Endothelial cell of umbilical vein (primary cell): Measurements from ENCODE around the gene SLC35F2. TPM values are rescaled to one million over a fixed set of nuclear protein-coding genes. Genes with fewer than 3 reads are reported as not detected.

Source experiments
- BruUV-seq: library from RNA; stranded (reverse); fragments of 400-500 nt; replicated peaks from 2 replicates; lab custom pipeline; 2021; lab: Mats Ljungman, UMichigan
- CTCF ChIA-PET: fragments of 300-600, 350-600 bp; sonication (Branson Sonifier 250); formaldehyde crosslinking; loops from one replicate; lab custom pipeline; 2021; ENCODE audit warnings: antibody characterized with exemption, inconsistent platforms; lab: Charles Lee
- POLR2A ChIA-PET: fragments of 300-600, 350-600 bp; sonication (Branson Sonifier 250); formaldehyde crosslinking; loops from one replicate; lab custom pipeline; 2021; ENCODE audit warnings: antibody characterized with exemption, inconsistent platforms; lab: Charles Lee
- DNase-seq: peaks from one replicate; pipeline ENCODE4 v3.0.0-alpha.2; 2011; ENCODE audit warnings: low read depth, low spot score
- FAIRE-seq: peaks from 2 replicates; lab custom pipeline; 2011; peaks lifted over from hg19 to GRCh38; lab: Jason Lieb, UNC
- H2AFZ ChIP-seq: 2 replicates; pipeline ENCODE4 v1.6.0; 2012; ENCODE audit warnings: low read depth, low read length, control low read depth, inconsistent platforms
- H3K27ac ChIP-seq: 2 replicates; pipeline ENCODE4 v1.5.1; 2011; ENCODE audit warnings: low read depth, mild to moderate bottlenecking, control low read depth, low read length, moderate library complexity; ENCODE audit not compliant: insufficient read depth
- H3K27me3 ChIP-seq, 2 experiments: 2 replicates each; pipeline versions ENCODE4 v1.6.0 to v1.6.1; 2011; ENCODE audit warnings: low read length in 2 of 2, mixed read lengths in 1 of 2; ENCODE audit not compliant: control insufficient read depth in 2 of 2, insufficient read depth in 2 of 2
- H3K36me3 ChIP-seq, 2 experiments: 2 replicates in 1 of 2; 3 replicates in 1 of 2; pipeline ENCODE4 v1.5.1; 2011; ENCODE audit warnings: low read length in 2 of 2, mild to moderate bottlenecking in 1 of 2, moderate library complexity in 1 of 2; ENCODE audit not compliant: control insufficient read depth in 2 of 2, insufficient read depth in 2 of 2; ENCODE audit errors: extremely low read depth in 1 of 2
- H3K4me1 ChIP-seq: 3 replicates; pipeline ENCODE4 v1.5.1; 2011; ENCODE audit warnings: mild to moderate bottlenecking, low read length; ENCODE audit not compliant: control insufficient read depth, insufficient read depth; ENCODE audit errors: extremely low read depth
- H3K4me2 ChIP-seq: 2 replicates; pipeline ENCODE4 v1.6.1; 2011; ENCODE audit warnings: low read length, control low read depth, mixed read lengths; ENCODE audit not compliant: insufficient read depth
- H3K4me3 ChIP-seq, 3 experiments: fragments of 200-600 bp in 1 of 3; sonication (generic), shearing (Covaris generic) in 1 of 3; replicated peaks in 1 of 3; 2 replicates each; pipeline ENCODE4 v1.5.1; 2011 to 2016; ENCODE audit warnings: control low read depth in 3 of 3, low read length in 3 of 3, mild to moderate bottlenecking in 2 of 3, inconsistent platforms in 1 of 3, low read depth in 1 of 3, moderate library complexity in 1 of 3; ENCODE audit not compliant: insufficient read depth in 1 of 3
- H3K79me2 ChIP-seq: 2 replicates; pipeline ENCODE4 v1.6.0; 2012; ENCODE audit warnings: low read length, inconsistent platforms; ENCODE audit not compliant: control insufficient read depth, insufficient read depth
- H3K9ac ChIP-seq: replicated peaks from 2 replicates; pipeline ENCODE3; 2011; ENCODE audit warnings: low read length, control low read depth; ENCODE audit not compliant: insufficient read depth; ENCODE audit errors: extremely low read depth
- H3K9me1 ChIP-seq: replicated peaks from 3 replicates; pipeline ENCODE4 v1.6.0; 2011; ENCODE audit warnings: mild to moderate bottlenecking, low read length; ENCODE audit not compliant: control insufficient read depth, insufficient read depth; ENCODE audit errors: extremely low read depth
- H3K9me3 ChIP-seq: replicated peaks from 2 replicates; pipeline ENCODE4 v1.5.1; 2012; ENCODE audit warnings: low read length, inconsistent platforms; ENCODE audit not compliant: control insufficient read depth, insufficient read depth
- H4K20me1 ChIP-seq: replicated peaks from 2 replicates; pipeline ENCODE3; 2011; ENCODE audit warnings: mild to moderate bottlenecking, low read length; ENCODE audit not compliant: control insufficient read depth, insufficient read depth; ENCODE audit errors: extremely low read depth
- EZH2 ChIP-seq: IDR thresholded peaks from 2 replicates; pipeline ENCODE4 v1.6.1; 2012; ENCODE audit warnings: borderline replicate concordance, low read depth, mild to moderate bottlenecking, moderate library complexity, low read length, inconsistent platforms; ENCODE audit not compliant: severe bottlenecking
- FOS ChIP-seq: IDR thresholded peaks from 2 replicates; pipeline ENCODE4 v1.6.1; 2011; ENCODE audit warnings: mild to moderate bottlenecking, low read length, moderate library complexity, borderline replicate concordance; ENCODE audit not compliant: insufficient read depth
- GATA2 ChIP-seq: IDR thresholded peaks from 2 replicates; pipeline ENCODE4 v1.7.0; 2011; ENCODE audit warnings: low read depth, mild to moderate bottlenecking, moderate library complexity, mixed read lengths, low read length; ENCODE audit not compliant: insufficient read length, insufficient read depth
- JUN ChIP-seq: IDR thresholded peaks from 2 replicates; pipeline ENCODE4 v1.6.1; 2011; ENCODE audit warnings: borderline replicate concordance, low read depth; ENCODE audit not compliant: insufficient read length, insufficient read depth
- MYC ChIP-seq: IDR thresholded peaks from one replicate; pipeline ENCODE4 v1.6.1; 2011; ENCODE audit warnings: mild to moderate bottlenecking, low read depth, low read length
- POLR2A ChIP-seq: IDR thresholded peaks from 2 replicates; pipeline ENCODE4 v1.6.1; 2012; ENCODE audit warnings: low read depth, mild to moderate bottlenecking, control low read depth, low read length
- POLR2AphosphoS5 ChIP-seq: IDR thresholded peaks from 2 replicates; pipeline ENCODE4 v1.6.1; 2012; ENCODE audit warnings: low read depth, mild to moderate bottlenecking, control low read depth, low read length, moderate library complexity; ENCODE audit not compliant: insufficient read depth
- dilution Hi-C: fragments of 300-500 bp; cut with MboI; formaldehyde crosslinking; loops from one replicate; pipeline ENCODE4 v1.15.0; 2019; ENCODE audit warnings: low sequenced_read_pairs; ENCODE audit not compliant: extremely low pct_ligation_motif_present
- intact Hi-C: fragments of 100-400 bp; cut with micrococcal nuclease; formaldehyde crosslinking; loops from one replicate; pipeline ENCODE4 v1.10.0; 2022
- polyA plus RNA-seq, 4 experiments: library from polyadenylated mRNA; depleted of rRNA in 3 of 4; stranded (reverse) in 3 of 4; unstranded in 1 of 4; fragments of >200 nt; gene quantifications; 2 replicates each; pipeline versions ENCODE4 v1.2.1 to v1.2.3, GENCODE V29; 2011 to 2012; ENCODE audit warnings: missing spikeins in 1 of 4
- total RNA-seq: library from RNA; stranded (reverse); gene quantifications from 2 replicates; pipeline ENCODE4 v1.2.3, GENCODE V29; 2021
- TF ChIP-seq, protein P1 (sequence below): IDR thresholded peaks from 2 replicates; pipeline ENCODE4 v1.6.1; 2011; ENCODE audit not compliant: insufficient read depth, insufficient read length
- TF ChIP-seq, protein P2 (sequence below), 2 donors: IDR thresholded peaks; 1 replicate in 1 of 2; 2 replicates in 1 of 2; pipeline ENCODE4 v1.5.1; 2011; ENCODE audit warnings: low read length in 2 of 2, mild to moderate bottlenecking in 2 of 2, moderate library complexity in 2 of 2, control low read depth in 1 of 2, inconsistent platforms in 1 of 2, low read depth in 1 of 2; ENCODE audit not compliant: insufficient read depth in 1 of 2; ENCODE audit errors: extremely low read depth in 1 of 2

SLC35F2 gene
- total and polyA plus RNA-seq, 2 donors (not counting 3 experiments of a cell fraction or from before 2014, with no cell fraction given) = 41.0 to 59.7 TPM

DNA sequence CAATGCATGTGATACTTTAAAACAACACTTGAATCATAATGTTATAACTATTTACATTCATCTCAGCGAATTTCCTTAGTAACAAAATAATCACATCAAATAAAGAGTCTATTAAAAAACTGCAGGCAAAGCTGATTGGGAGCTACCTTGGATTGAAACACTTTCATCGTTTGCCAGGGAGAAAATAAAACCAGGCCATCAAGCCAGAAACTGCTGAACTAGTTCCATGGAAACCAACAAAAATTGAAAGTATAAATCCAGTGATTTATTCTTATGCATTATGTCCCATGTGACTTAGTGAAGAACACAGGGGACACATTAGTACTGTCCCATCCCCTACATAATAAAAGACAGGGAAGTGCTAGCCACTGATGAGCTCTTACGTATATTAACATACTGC lies 21.7 kb downstream of the SLC35F2 start:
- BruUV-seq = no TSS peak
- CTCF ChIA-PET = interaction anchor here (1.2 to 3.3 kb wide), 4 partner anchors 11 to 24 kb away, joined by 3 to 14 read pairs (median 5); no protein-coding TSS in a partner anchor

More for the DNA sequence above, 21.7 kb downstream of the SLC35F2 start:
- no peak overlapping the region for H3K27ac ChIP-seq
- TF ChIP-seq GATA2 (no peak), FOS (no peak), JUN (no peak), MYC (no peak), POLR2A (no peak), EZH2 (no peak), POLR2AphosphoS5 (no peak)
- TF ChIP-seq, protein P1, sequence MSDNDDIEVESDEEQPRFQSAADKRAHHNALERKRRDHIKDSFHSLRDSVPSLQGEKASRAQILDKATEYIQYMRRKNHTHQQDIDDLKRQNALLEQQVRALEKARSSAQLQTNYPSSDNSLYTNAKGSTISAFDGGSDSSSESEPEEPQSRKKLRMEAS = no peak
- TF ChIP-seq, protein P2, sequence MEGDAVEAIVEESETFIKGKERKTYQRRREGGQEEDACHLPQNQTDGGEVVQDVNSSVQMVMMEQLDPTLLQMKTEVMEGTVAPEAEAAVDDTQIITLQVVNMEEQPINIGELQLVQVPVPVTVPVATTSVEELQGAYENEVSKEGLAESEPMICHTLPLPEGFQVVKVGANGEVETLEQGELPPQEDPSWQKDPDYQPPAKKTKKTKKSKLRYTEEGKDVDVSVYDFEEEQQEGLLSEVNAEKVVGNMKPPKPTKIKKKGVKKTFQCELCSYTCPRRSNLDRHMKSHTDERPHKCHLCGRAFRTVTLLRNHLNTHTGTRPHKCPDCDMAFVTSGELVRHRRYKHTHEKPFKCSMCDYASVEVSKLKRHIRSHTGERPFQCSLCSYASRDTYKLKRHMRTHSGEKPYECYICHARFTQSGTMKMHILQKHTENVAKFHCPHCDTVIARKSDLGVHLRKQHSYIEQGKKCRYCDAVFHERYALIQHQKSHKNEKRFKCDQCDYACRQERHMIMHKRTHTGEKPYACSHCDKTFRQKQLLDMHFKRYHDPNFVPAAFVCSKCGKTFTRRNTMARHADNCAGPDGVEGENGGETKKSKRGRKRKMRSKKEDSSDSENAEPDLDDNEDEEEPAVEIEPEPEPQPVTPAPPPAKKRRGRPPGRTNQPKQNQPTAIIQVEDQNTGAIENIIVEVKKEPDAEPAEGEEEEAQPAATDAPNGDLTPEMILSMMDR (IDR thresholded peaks at IDR 0.05; ENCODE audit: extremely low read depth in 1 of 2, insufficient read depth in 1 of 2, low read depth in 1 of 2, low read length in 2 of 2) = no peak
- H3K4me1 ChIP-seq = peaks cover 28% of the 10 kb centered on the region
- no peak overlapping the region for H3K9ac ChIP-seq
- DNase-seq = no peak
- FAIRE-seq = no peak
- no peaks in the 10 kb centered on the region for H3K36me3 ChIP-seq
- no peaks in the 10 kb centered on the region for H4K20me1 ChIP-seq
- H3K9me1 ChIP-seq = no peaks in the 10 kb centered on the region
- no peak overlapping the region for H2AFZ ChIP-seq
- intact Hi-C loops (no loop called here), dilution Hi-C loops (no loop called here)
- no peaks in the 10 kb centered on the region for H3K27me3 ChIP-seq
- no peaks in the 10 kb centered on the region for H3K9me3 ChIP-seq
- POLR2A ChIA-PET = no interaction called here
- H3K79me2 ChIP-seq = peaks cover 81% of the 10 kb centered on the region
- no peak overlapping the region for H3K4me2 ChIP-seq
- no peak overlapping the region for H3K4me3 ChIP-seq
